Neutrophil (primary cell): ENCODE measurements around the gene LPIN1.
"Not testable (repeated sequence)": the region's sequence is repeated elsewhere in the genome, so short reads cannot be mapped to it uniquely, and the experiment has no call there.

ENCODE experiments used
- H3K27ac ChIP-seq: fragments of 200-600 bp; sonication (generic); 2 replicates; pipeline ENCODE4 v1.5.1; 2016; ENCODE audit warnings: mild to moderate bottlenecking, moderate library complexity
- H3K27me3 ChIP-seq: fragments of 200-600 bp; sonication (generic); 2 replicates; pipeline ENCODE4 v1.6.0; 2016; ENCODE audit warnings: mild to moderate bottlenecking
- H3K36me3 ChIP-seq: fragments of 200-600 bp; sonication (generic); 2 replicates; pipeline ENCODE4 v1.5.1; 2017
- H3K4me1 ChIP-seq, 2 experiments: fragments of 200-600 bp in 1 of 2; sonication (generic) in 1 of 2; 1 replicate in 1 of 2; 2 replicates in 1 of 2; pipeline versions ENCODE4 v1.5.1 to v1.6.1; 2013 to 2016; ENCODE audit warnings: low read depth in 1 of 2, low read length in 1 of 2, mild to moderate bottlenecking in 1 of 2, moderate library complexity in 1 of 2; ENCODE audit not compliant: control insufficient read depth in 1 of 2, insufficient read depth in 1 of 2
- H3K4me3 ChIP-seq, 2 experiments: fragments of 200-600 bp in 1 of 2; sonication (generic) in 1 of 2; 1 replicate in 1 of 2; 2 replicates in 1 of 2; pipeline ENCODE4 v1.5.1; 2013 to 2016; ENCODE audit warnings: low read depth in 1 of 2, low read length in 1 of 2, mild to moderate bottlenecking in 1 of 2, moderate library complexity in 1 of 2
- H3K9me3 ChIP-seq: fragments of 200-600 bp; sonication (generic); 2 replicates; pipeline ENCODE4 v1.5.1; 2016
- TF ChIP-seq, protein P1 (sequence below): fragments of 200-600 bp; sonication (generic); IDR thresholded peaks from 2 replicates; pipeline ENCODE4 v1.5.1; 2016; ENCODE audit warnings: antibody characterized with exemption

LPIN1 gene

GRCh38 chr2:11810237-11810977 lies 64.0 kb downstream of the LPIN1 start:
- Histone ChIP-seq H3K27me3 (no peaks in the 10 kb centered on the region), H3K36me3 (no peaks in the 10 kb centered on the region), H3K9me3 (no peaks in the 10 kb centered on the region), H3K4me3 (no peak overlapping the region), H3K4me1 (no peaks in the 10 kb centered on the region), H3K27ac (no peak overlapping the region)
- TF ChIP-seq, protein P1, sequence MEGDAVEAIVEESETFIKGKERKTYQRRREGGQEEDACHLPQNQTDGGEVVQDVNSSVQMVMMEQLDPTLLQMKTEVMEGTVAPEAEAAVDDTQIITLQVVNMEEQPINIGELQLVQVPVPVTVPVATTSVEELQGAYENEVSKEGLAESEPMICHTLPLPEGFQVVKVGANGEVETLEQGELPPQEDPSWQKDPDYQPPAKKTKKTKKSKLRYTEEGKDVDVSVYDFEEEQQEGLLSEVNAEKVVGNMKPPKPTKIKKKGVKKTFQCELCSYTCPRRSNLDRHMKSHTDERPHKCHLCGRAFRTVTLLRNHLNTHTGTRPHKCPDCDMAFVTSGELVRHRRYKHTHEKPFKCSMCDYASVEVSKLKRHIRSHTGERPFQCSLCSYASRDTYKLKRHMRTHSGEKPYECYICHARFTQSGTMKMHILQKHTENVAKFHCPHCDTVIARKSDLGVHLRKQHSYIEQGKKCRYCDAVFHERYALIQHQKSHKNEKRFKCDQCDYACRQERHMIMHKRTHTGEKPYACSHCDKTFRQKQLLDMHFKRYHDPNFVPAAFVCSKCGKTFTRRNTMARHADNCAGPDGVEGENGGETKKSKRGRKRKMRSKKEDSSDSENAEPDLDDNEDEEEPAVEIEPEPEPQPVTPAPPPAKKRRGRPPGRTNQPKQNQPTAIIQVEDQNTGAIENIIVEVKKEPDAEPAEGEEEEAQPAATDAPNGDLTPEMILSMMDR = no peak

DNA sequence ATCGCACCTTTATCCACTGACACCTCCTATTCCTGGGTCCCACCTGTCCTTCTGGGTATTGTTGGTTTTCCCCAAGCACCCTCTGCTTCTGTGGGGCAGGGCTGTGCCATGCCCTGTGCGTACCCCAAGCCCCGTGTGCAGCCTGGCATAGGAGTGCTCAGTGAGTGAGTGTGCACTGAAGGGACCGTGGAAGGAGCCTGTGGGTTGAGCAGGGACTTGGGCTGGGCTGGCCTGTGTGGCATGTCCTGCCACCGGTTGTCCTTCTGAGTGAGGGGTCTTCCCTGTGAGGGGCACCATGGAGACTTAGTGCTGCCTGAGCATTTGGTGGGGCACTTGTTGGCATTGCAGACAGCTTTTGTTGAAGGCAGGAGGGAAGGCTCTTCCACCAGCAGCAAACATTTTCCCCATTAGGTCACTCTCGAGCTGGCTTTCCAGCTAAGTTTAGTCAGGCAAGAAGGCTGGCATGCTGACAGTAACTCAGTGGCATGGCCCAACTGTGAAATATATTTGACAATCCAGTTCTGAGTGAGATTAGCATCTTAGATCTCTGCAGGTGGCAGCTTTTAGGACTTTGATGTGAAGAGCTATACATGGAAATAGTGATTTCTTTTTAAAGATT lies 64.7 kb downstream of the LPIN1 start:
- Histone ChIP-seq H3K27ac (no peak overlapping the region), H3K9me3 (no peaks in the 10 kb centered on the region), H3K27me3 (no peaks in the 10 kb centered on the region), H3K36me3 (no peaks in the 10 kb centered on the region), H3K4me3 (no peak overlapping the region), H3K4me1 (no peaks in the 10 kb centered on the region)
- TF ChIP-seq, protein P1 = no peak

DNA sequence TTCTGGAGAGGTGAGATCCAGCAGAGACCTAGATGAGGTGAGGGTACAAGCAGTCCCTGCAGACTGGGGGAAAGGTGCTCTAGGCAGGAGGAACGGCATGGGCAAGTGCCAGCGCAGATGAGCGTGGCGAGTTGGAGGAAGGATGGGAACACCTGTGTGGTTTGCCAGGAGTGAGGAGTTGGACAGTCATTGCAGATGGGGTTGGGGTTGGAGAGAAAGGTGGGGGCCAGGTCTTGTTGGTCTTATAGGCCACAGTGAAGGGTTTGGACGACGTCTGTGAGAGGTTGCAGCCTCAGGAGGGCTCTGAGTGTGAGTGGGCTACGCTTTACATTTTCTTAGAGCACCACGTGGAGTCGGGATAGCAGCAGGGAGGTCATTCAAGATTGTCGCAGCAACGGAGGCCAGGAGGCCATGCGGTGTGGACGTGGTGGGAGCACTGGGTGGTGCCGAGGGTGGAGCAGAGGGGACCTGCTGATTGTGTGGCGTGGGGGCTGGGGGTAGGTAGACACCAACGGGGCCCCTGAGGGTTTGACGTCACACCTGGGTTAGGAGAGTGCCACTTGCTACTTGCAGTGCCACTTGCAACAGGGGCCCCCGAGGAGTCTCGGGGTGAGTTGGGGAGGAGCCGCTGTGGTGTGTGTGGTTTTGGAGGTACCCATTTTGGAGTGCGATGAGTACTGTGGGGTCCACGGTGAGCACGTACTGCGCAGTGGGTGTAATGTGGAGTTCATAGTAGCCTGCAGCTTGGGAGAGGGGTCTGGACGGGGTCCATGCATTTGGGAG lies 66.2 kb downstream of the LPIN1 start:
- TF ChIP-seq, protein P1 = no peak
- H3K4me1 ChIP-seq = no peaks in the 10 kb centered on the region
- H3K27ac ChIP-seq = no peak overlapping the region
- H3K9me3 ChIP-seq = no peaks in the 10 kb centered on the region
- H3K27me3 ChIP-seq = no peaks in the 10 kb centered on the region
- no peak overlapping the region for H3K4me3 ChIP-seq
- H3K36me3 ChIP-seq = no peaks in the 10 kb centered on the region

DNA sequence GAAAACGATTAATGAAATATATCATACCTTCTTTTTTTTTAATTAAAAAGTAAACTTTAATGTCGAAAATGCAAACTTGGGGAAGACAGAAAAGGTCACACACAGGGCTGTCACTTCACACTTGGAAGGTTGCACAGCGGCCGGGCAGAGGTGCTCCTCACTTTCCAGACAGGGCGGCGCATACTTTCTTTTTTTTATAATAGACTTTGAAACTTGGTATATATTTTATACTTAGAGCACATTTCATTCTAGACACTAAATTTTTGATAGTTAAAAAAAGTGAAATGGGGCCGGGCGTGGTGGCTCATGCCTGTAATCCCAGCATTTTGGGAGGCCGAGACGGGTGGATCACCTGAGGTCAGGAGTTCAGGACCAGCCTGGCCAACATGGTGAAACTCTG lies 66.9 kb downstream of the LPIN1 start:
- not testable (repeated sequence) for H3K36me3 ChIP-seq, H3K4me1 ChIP-seq, H3K27me3 ChIP-seq, H3K27ac ChIP-seq, H3K4me3 ChIP-seq, H3K9me3 ChIP-seq

- Histone ChIP-seq H3K36me3 (no peaks in the 10 kb centered on the region), H3K4me3 (no peak overlapping the region), H3K4me1 (no peaks in the 10 kb centered on the region), H3K9me3 (no peaks in the 10 kb centered on the region), H3K27ac (no peak overlapping the region), H3K27me3 (no peaks in the 10 kb centered on the region)
- TF ChIP-seq, protein P1 = no peak
These were observed 67.5 kb downstream of the LPIN1 start for GRCh38 chr2:11813951-11814350.
